SK-N-MC (cell line): ENCODE measurements around the gene PRKG1.
"Not testable (repeated sequence)": the region's sequence is repeated elsewhere in the genome, so short reads cannot be mapped to it uniquely, and the experiment has no call there.

Source experiments
- DNase-seq: peaks from one replicate; pipeline ENCODE4 v3.0.0-alpha.2; 2011; ENCODE audit warnings: low read depth, low spot score
- H3K27ac ChIP-seq: fragments of 200-600 bp; sonication (generic); 2 replicates; pipeline ENCODE4 v1.5.1; 2016; ENCODE audit warnings: mixed run types
- H3K36me3 ChIP-seq: fragments of 200-600 bp; sonication (generic); 2 replicates; pipeline ENCODE4 v1.6.1; 2017; ENCODE audit warnings: antibody characterized with exemption, low read length, mixed read lengths; ENCODE audit not compliant: insufficient read depth
- H3K4me3 ChIP-seq: fragments of 200-600 bp; sonication (generic); 2 replicates; pipeline ENCODE4 v1.5.1; 2016
- H3K9ac ChIP-seq: fragments of 200-600 bp; sonication (generic); 2 replicates; pipeline ENCODE4 v1.8.0; 2017; ENCODE audit warnings: mixed run types, mixed read lengths; ENCODE audit not compliant: insufficient read length
- H3K9me3 ChIP-seq: fragments of 200-600 bp; sonication (generic); 2 replicates; pipeline ENCODE4 v1.6.1; 2017; ENCODE audit warnings: low read depth, mild to moderate bottlenecking, antibody characterized with exemption, low read length, moderate library complexity, mixed read lengths
- EZH2 ChIP-seq: fragments of 200-600 bp; sonication (generic); IDR thresholded peaks from one replicate; pipeline ENCODE4 v1.6.1; 2017; ENCODE audit warnings: antibody characterized with exemption
- FOXP2 ChIP-seq: optimal IDR thresholded peaks from 2 replicates; pipeline ENCODE3; 2011; ENCODE audit warnings: mild to moderate bottlenecking, moderate library complexity; ENCODE audit not compliant: insufficient read depth; ENCODE audit errors: extremely low read length, control extremely low read depth
- POLR2AphosphoS5 ChIP-seq: IDR thresholded peaks from 2 replicates; pipeline ENCODE4 v1.6.1; 2012; ENCODE audit warnings: mild to moderate bottlenecking, low read depth, low read length, borderline replicate concordance

PRKG1 gene

DNA sequence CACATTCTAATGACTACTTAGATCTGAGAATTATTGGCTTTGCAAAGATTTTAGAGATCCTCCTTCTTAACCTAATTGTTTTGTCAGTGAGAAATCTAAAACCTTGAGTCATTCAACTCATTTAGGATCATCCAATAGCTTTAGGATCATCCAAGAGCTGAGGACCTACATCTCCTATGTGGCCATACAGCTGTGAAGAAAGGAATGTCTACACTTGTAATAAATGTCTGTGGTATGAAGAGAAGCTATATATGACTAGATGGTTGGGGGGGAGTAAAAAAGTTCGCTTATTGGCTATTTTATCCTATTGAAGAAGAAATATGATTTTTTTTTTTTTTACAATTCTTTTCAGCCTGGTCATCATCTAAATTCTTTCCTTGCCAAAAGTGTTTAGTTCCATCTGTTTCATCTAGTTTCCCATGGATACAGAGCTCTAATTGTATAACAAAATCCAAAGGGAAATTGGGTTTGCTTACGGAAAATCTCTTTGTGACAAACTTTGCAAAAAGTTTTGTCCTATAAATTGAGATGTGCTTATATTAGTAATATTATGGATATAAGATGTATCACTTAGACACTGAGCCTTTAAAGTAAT, 196.7 kb downstream of the PRKG1 start:
- no peak overlapping the region for H3K9ac ChIP-seq
- TF ChIP-seq POLR2AphosphoS5 (no peak), EZH2 (no peak), FOXP2 (no peak)
- H3K4me3 ChIP-seq = no peak overlapping the region
- no peaks in the 10 kb centered on the region for H3K36me3 ChIP-seq
- no peaks in the 10 kb centered on the region for H3K9me3 ChIP-seq
- DNase-seq = no peak
- H3K27ac ChIP-seq = no peak overlapping the region

- H3K36me3 ChIP-seq, H3K27ac ChIP-seq, H3K9ac ChIP-seq, DNase-seq, H3K9me3 ChIP-seq, H3K4me3 ChIP-seq: not testable (repeated sequence)
Measured at GRCh38 chr10:51272099-51272498, 197.8 kb downstream of the PRKG1 start.

- Histone ChIP-seq H3K27ac (no peak overlapping the region), H3K4me3 (no peak overlapping the region)
Measured at GRCh38 chr10:51272555-51272954, 198.3 kb downstream of the PRKG1 start.

GRCh38 chr10:51273574-51273973, 199.3 kb downstream of the PRKG1 start:
- Histone ChIP-seq H3K9me3 (no peaks in the 10 kb centered on the region), H3K4me3 (no peak overlapping the region), H3K27ac (no peak overlapping the region), H3K9ac (no peak overlapping the region), H3K36me3 (no peaks in the 10 kb centered on the region)
- no peak for DNase-seq
- TF ChIP-seq POLR2AphosphoS5 (no peak), EZH2 (no peak), FOXP2 (no peak)

More at GRCh38 chr10:51272555-51272954, 198.3 kb downstream of the PRKG1 start:
- no peak for DNase-seq
- TF ChIP-seq EZH2 = no peak
- TF ChIP-seq FOXP2 = no peak
- TF ChIP-seq POLR2AphosphoS5 = no peak
- no peak overlapping the region for H3K9ac ChIP-seq
- no peaks in the 10 kb centered on the region for H3K36me3 ChIP-seq
- H3K9me3 ChIP-seq = no peaks in the 10 kb centered on the region

DNA sequence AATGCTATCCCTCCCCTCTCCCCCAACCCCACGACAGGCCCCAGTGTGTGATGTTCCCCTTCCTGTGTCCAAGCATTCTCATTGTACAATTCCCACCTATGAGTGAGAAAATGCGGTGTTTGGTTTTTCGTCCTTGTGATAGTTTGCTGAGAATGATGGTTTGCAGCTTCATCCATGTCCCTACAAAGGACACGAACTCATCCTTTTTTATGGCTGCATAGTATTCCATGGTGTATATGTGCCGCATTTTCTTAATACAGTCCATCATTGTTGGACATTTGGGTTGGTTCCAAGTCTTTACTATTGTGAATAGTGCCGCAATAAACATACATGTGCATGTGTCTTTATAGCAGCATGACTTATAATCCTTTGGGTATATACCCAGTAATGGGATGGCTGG, 201.8 kb downstream of the PRKG1 start:
- not testable (repeated sequence) for DNase-seq, H3K36me3 ChIP-seq, H3K9me3 ChIP-seq, H3K27ac ChIP-seq, H3K9ac ChIP-seq, H3K4me3 ChIP-seq

GRCh38 chr10:51281387-51281786, 207.1 kb downstream of the PRKG1 start:
- not testable (repeated sequence) for H3K9ac ChIP-seq, H3K27ac ChIP-seq, H3K9me3 ChIP-seq, H3K4me3 ChIP-seq, H3K36me3 ChIP-seq, DNase-seq

GRCh38 chr10:51285601-51286000, 211.3 kb downstream of the PRKG1 start:
- no peak overlapping the region for H3K9ac ChIP-seq

DNA sequence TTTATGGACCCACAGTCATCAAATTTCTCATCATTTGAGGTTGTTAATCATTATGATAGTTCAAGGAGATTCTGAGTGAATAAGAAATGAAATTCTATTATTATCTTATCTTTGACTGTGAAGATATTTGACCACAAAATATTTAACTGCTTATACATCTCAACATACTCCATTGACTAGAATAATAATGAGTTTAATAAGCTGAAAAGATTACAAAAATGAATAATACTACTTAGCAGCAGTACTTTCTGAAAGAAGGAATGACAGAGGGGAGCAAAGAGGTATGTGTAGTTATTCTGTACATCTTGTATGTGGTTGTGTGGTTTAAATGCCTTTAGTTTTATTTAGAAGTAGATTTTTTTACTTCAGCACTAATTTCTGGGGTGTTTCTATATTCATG, 214.2 kb downstream of the PRKG1 start:
- no peak for TF ChIP-seq FOXP2
- TF ChIP-seq EZH2 = no peak
- TF ChIP-seq POLR2AphosphoS5 = no peak
- Histone ChIP-seq H3K9ac (no peak overlapping the region), H3K27ac (no peak overlapping the region), H3K4me3 (no peak overlapping the region), H3K9me3 (no peaks in the 10 kb centered on the region), H3K36me3 (no peaks in the 10 kb centered on the region)
- DNase-seq = no peak

More at GRCh38 chr10:51285601-51286000, 211.3 kb downstream of the PRKG1 start:
- H3K36me3 ChIP-seq = no peaks in the 10 kb centered on the region
- TF ChIP-seq EZH2 = no peak
- no peak for TF ChIP-seq FOXP2
- no peak for TF ChIP-seq POLR2AphosphoS5
- H3K27ac ChIP-seq = no peak overlapping the region
- no peak overlapping the region for H3K4me3 ChIP-seq
- H3K9me3 ChIP-seq = no peaks in the 10 kb centered on the region
- no peak for DNase-seq

GRCh38 chr10:51289519-51289918, 215.2 kb downstream of the PRKG1 start:
- no peak for DNase-seq
- TF ChIP-seq POLR2AphosphoS5 = no peak
- TF ChIP-seq FOXP2 = no peak
- TF ChIP-seq EZH2 = no peak
- Histone ChIP-seq H3K36me3 (no peaks in the 10 kb centered on the region), H3K4me3 (no peak overlapping the region), H3K9me3 (no peaks in the 10 kb centered on the region), H3K27ac (no peak overlapping the region), H3K9ac (no peak overlapping the region)

DNA sequence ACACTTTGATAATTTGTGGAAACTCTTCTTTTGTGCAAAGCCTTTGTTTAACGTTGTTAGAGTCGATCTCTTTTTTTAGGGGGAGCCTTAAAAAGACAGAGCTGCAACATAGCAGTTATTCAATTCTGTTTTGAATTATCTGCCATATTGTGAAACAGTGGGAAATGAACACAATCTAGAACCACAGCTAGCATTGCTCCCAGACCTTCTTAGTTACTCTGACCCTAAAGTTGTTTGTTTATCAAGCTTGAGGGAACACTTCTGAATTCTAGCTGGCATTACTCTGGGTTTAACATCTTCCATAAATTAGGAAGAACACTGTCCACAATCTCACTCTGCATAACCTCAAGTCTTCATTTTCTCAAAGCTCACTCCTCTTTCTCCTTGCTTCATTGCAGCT, 217.7 kb downstream of the PRKG1 start:
- no peak for TF ChIP-seq POLR2AphosphoS5
- no peak for TF ChIP-seq FOXP2
- TF ChIP-seq EZH2 = no peak
- H3K27ac ChIP-seq = no peak overlapping the region
- H3K4me3 ChIP-seq = no peak overlapping the region
- no peak for DNase-seq
- no peaks in the 10 kb centered on the region for H3K9me3 ChIP-seq
- H3K36me3 ChIP-seq = no peaks in the 10 kb centered on the region
- H3K9ac ChIP-seq = no peak overlapping the region
